Caco-2 (cell line): Measurements from ENCODE around the gene HSDL2. TPM values are rescaled to one million over a fixed set of nuclear protein-coding genes. Genes with fewer than 3 reads are reported as not detected.

Source experiments
- BruUV-seq: library from RNA; stranded (reverse); fragments of 400-500 nt; replicated peaks from 2 replicates; lab custom pipeline; 2021; lab: Mats Ljungman, UMichigan
- CTCF ChIA-PET: fragments of 300-600 bp; sonication (Branson Sonifier 250); formaldehyde crosslinking; loops from one replicate; lab custom pipeline; 2022; ENCODE audit warnings: antibody characterized with exemption; lab: Charles Lee
- POLR2A ChIA-PET: fragments of 300-600 bp; sonication (Branson Sonifier 250); formaldehyde crosslinking; loops from one replicate; lab custom pipeline; 2022; ENCODE audit warnings: antibody characterized with exemption; lab: Charles Lee
- DNase-seq, 2 experiments: peaks; one replicate each; pipeline versions ENCODE4 v3.0.0 to v3.0.0-alpha.2; 2020 to 2022
- H3K27me3 ChIP-seq: replicated peaks from 2 replicates; pipeline ENCODE4 v1.6.0; 2011; ENCODE audit warnings: low read length; ENCODE audit not compliant: control insufficient read depth, insufficient read depth
- H3K36me3 ChIP-seq: 2 replicates; pipeline ENCODE4 v1.5.1; 2011; ENCODE audit warnings: low read length; ENCODE audit not compliant: control insufficient read depth, insufficient read depth
- H3K4me1 ChIP-seq: fragments of 250-450 bp; sonication (Bioruptor Pico); 2 replicates; pipeline ENCODE4 v1.5.1; 2020; ENCODE audit warnings: mild to moderate bottlenecking
- H3K4me3 ChIP-seq: 2 replicates; pipeline ENCODE4 v1.5.1; 2011; ENCODE audit warnings: low read depth, mild to moderate bottlenecking, control low read depth, low read length
- H3K9me3 ChIP-seq: fragments of 250-450 bp; sonication (Bioruptor Pico); 2 replicates; pipeline ENCODE4 v1.5.1; 2020; ENCODE audit warnings: mild to moderate bottlenecking, moderate library complexity
- H3K27ac Mint-ChIP-seq: one replicate; pipeline ENCODE4 v1.8.0; 2022; ENCODE audit warnings: mixed read lengths; ENCODE audit not compliant: unreplicated experiment
- H3K27me3 Mint-ChIP-seq: one replicate; pipeline ENCODE4 v1.8.0; 2022; ENCODE audit warnings: mixed read lengths; ENCODE audit not compliant: insufficient read depth, unreplicated experiment
- H3K36me3 Mint-ChIP-seq: one replicate; pipeline ENCODE4 v1.8.0; 2022; ENCODE audit warnings: mild to moderate bottlenecking, mixed read lengths; ENCODE audit not compliant: insufficient read depth, unreplicated experiment
- H3K4me1 Mint-ChIP-seq: one replicate; pipeline ENCODE4 v1.8.0; 2022; ENCODE audit warnings: low read depth, mixed read lengths; ENCODE audit not compliant: unreplicated experiment
- H3K4me3 Mint-ChIP-seq: one replicate; pipeline ENCODE4 v1.8.0; 2022; ENCODE audit warnings: mild to moderate bottlenecking, moderate library complexity, mixed read lengths; ENCODE audit not compliant: unreplicated experiment
- H3K9me3 Mint-ChIP-seq: one replicate; pipeline ENCODE4 v1.8.0; 2022; ENCODE audit warnings: mixed read lengths; ENCODE audit not compliant: unreplicated experiment
- CTCF ChIP-seq, 2 experiments: fragments of 200-600 bp in 1 of 2; IDR thresholded peaks; 1 replicate in 1 of 2; 2 replicates in 1 of 2; pipeline versions ENCODE4 v1.5.1 to v1.8.0; 2011 to 2022; ENCODE audit warnings: antibody characterized with exemption in 1 of 2, control low read depth in 1 of 2, inconsistent platforms in 1 of 2, low read depth in 1 of 2, low read length in 1 of 2, mild to moderate bottlenecking in 1 of 2, moderate library complexity in 1 of 2; ENCODE audit not compliant: insufficient read depth in 1 of 2, severe bottlenecking in 1 of 2, unreplicated experiment in 1 of 2
- intact Hi-C: fragments of 100-400 bp; cut with micrococcal nuclease; formaldehyde crosslinking; loops from one replicate; pipeline ENCODE4 v1.10.0; 2022; ENCODE audit not compliant: unreplicated experiment
- total RNA-seq: library from RNA; stranded (reverse); gene quantifications from 2 replicates; pipeline ENCODE4 v1.2.3, GENCODE V29; 2022

The HSDL2 gene
- total RNA-seq, 1 experiment from 2014 or later: 134 TPM

GRCh38 chr9:112446080-112446479, 66.2 kb downstream of the HSDL2 start:
- Histone ChIP-seq H3K9me3 (no peaks in the 10 kb centered on the region; the same call in 1 of the 2 replicates), H3K4me1 (no peaks in the 10 kb centered on the region), H3K36me3 (no peaks in the 10 kb centered on the region), H3K27me3 (no peaks in the 10 kb centered on the region), H3K4me3 (no peak overlapping the region)
- ChIA-PET POLR2A (no interaction called here), CTCF (no interaction called here)
- intact Hi-C loops: loop anchor here (10.0 kb wide), 1 partner anchor 259 kb away; no protein-coding TSS in a partner anchor
- no peak overlapping the region for H3K4me3 Mint-ChIP-seq
- no peaks in the 10 kb centered on the region for H3K27me3 Mint-ChIP-seq
- no peaks in the 10 kb centered on the region for H3K9me3 Mint-ChIP-seq
- no TSS peak for BruUV-seq
- H3K4me1 Mint-ChIP-seq: peaks cover 17% of the 10 kb centered on the region
- TF ChIP-seq CTCF (IDR thresholded peaks at IDR 0.05; ENCODE audit: insufficient read depth in 1 of 2, low read depth in 1 of 2, low read length in 1 of 2, severe bottlenecking in 1 of 2, unreplicated experiment in 1 of 2): no peak
- H3K27ac Mint-ChIP-seq: no peak overlapping the region
- peaks cover 60% of the 10 kb centered on the region for H3K36me3 Mint-ChIP-seq
- DNase-seq: no peak

- H3K36me3 Mint-ChIP-seq: peaks cover 57% of the 10 kb centered on the region
- H3K36me3 ChIP-seq: no peaks in the 10 kb centered on the region
- POLR2A ChIA-PET: no interaction called here
- TF ChIP-seq CTCF (IDR thresholded peaks at IDR 0.05; ENCODE audit: insufficient read depth in 1 of 2, low read depth in 1 of 2, low read length in 1 of 2, severe bottlenecking in 1 of 2, unreplicated experiment in 1 of 2): no peak
- BruUV-seq: no TSS peak
- intact Hi-C loops: loop anchor here (10.0 kb wide), 1 partner anchor 258 kb away; no protein-coding TSS in a partner anchor
- no peaks in the 10 kb centered on the region for H3K27me3 ChIP-seq
- no peaks in the 10 kb centered on the region for H3K9me3 Mint-ChIP-seq
- peaks cover 17% of the 10 kb centered on the region for H3K4me1 Mint-ChIP-seq
- DNase-seq: no peak
- no peak overlapping the region for H3K27ac Mint-ChIP-seq
- H3K27me3 Mint-ChIP-seq: no peaks in the 10 kb centered on the region
- CTCF ChIA-PET: no interaction called here
- H3K9me3 ChIP-seq: no peaks in the 10 kb centered on the region; the same call in 1 of the 2 replicates
- H3K4me3 ChIP-seq: no peak overlapping the region
- H3K4me1 ChIP-seq: no peaks in the 10 kb centered on the region
- no peak overlapping the region for H3K4me3 Mint-ChIP-seq
These were observed 66.6 kb downstream of the HSDL2 start for GRCh38 chr9:112446526-112446925.

DNA sequence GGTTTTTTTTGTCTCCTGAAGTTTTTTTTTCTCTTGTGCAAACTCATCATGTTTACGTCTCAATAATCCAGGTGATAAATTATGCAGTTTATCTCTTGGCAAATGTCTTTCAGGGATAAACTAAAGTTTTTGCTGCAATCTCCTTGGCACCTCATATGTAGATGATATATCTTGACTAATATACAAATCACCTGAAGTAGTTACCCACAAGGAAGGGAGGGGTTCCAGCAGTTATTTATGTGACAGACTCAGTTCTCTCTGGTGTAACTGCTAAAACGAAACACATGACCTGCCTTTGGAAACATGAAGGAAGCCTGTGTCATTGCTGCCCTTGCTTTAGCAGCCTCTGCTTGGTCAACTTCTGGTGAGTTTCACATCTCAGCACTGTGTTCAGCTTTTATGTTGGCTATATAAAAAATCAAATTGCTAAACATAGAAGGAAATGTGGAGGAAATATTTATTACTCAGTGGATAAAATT, 67.4 kb downstream of the HSDL2 start:
- CTCF ChIA-PET: no interaction called here
- no peaks in the 10 kb centered on the region; the same call in 1 of the 2 replicates for H3K9me3 ChIP-seq
- H3K27me3 Mint-ChIP-seq: no peaks in the 10 kb centered on the region
- intact Hi-C loops: loop anchor here (10.0 kb wide), 1 partner anchor 257 kb away; no protein-coding TSS in a partner anchor
- H3K9me3 Mint-ChIP-seq: no peaks in the 10 kb centered on the region
- no peaks in the 10 kb centered on the region for H3K36me3 ChIP-seq
- H3K27me3 ChIP-seq: no peaks in the 10 kb centered on the region
- H3K4me1 ChIP-seq: no peaks in the 10 kb centered on the region
- peaks cover 17% of the 10 kb centered on the region for H3K4me1 Mint-ChIP-seq
- peaks cover 50% of the 10 kb centered on the region for H3K36me3 Mint-ChIP-seq
- BruUV-seq: no TSS peak
- no peak overlapping the region for H3K4me3 ChIP-seq
- POLR2A ChIA-PET: no interaction called here
- no peak for DNase-seq
- no peak overlapping the region for H3K4me3 Mint-ChIP-seq
- H3K27ac Mint-ChIP-seq: no peak overlapping the region
- no peak for TF ChIP-seq CTCF (IDR thresholded peaks at IDR 0.05; ENCODE audit: insufficient read depth in 1 of 2, low read depth in 1 of 2, low read length in 1 of 2, severe bottlenecking in 1 of 2, unreplicated experiment in 1 of 2)
